Ishikawa (cell line): ENCODE results near the gene CALHM4.

Source experiments
- CREB1 ChIP-seq: IDR thresholded peaks from 2 replicates; pipeline ENCODE4 v1.6.1; 2012; ENCODE audit warnings: low read depth
- EGR1 ChIP-seq: IDR thresholded peaks from 2 replicates; pipeline ENCODE4 v1.6.1; 2012
- TAF1 ChIP-seq: IDR thresholded peaks from 2 replicates; pipeline ENCODE4 v1.6.1; 2012; ENCODE audit warnings: low read depth, mild to moderate bottlenecking
- TF ChIP-seq, protein P1 (sequence below): IDR thresholded peaks from 2 replicates; pipeline ENCODE4 v1.6.1; 2012

DNA sequence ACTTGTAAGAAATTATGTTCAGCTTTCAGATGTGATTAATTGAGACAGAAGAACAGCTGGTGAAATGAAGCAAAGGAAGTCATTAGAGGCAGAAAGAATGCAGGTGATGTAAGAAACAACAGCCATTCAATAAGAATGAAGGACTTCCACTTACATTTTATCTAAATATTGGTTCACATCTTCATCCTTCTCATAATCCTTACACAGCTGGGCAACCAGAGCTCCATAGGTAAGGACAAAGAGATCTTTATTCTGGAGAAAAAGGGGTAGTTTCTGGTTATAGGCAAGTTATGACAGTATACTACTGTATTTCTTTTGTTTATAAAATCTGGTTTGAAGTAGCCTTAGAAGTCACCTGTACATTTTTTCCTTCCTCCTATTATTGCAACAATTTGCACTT, 10.4 kb upstream of the CALHM4 start:
- no peak for TF ChIP-seq EGR1
- TF ChIP-seq, protein P1, sequence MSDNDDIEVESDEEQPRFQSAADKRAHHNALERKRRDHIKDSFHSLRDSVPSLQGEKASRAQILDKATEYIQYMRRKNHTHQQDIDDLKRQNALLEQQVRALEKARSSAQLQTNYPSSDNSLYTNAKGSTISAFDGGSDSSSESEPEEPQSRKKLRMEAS: no peak
- TF ChIP-seq TAF1: no peak
- no peak for TF ChIP-seq CREB1
